Cardiac fibroblast (primary cell): ENCODE results near the gene LORICRIN.

ENCODE experiments used
- DNase-seq, 2 donors: peaks; one replicate each; pipeline versions ENCODE4 v3.0.0 to v3.0.0-alpha.2; 2010; ENCODE audit warnings: low read depth in 2 of 2
- H3K4me3 ChIP-seq, 2 donors: replicated peaks in 1 of 2; 1 replicate in 1 of 2; 2 replicates in 1 of 2; pipeline ENCODE4 v1.5.1; 2011; ENCODE audit warnings: low read depth in 2 of 2, low read length in 2 of 2, mild to moderate bottlenecking in 2 of 2, moderate library complexity in 1 of 2
- TF ChIP-seq, protein P1 (sequence below): IDR thresholded peaks from one replicate; pipeline ENCODE4 v1.5.1; 2011; ENCODE audit warnings: low read depth, mild to moderate bottlenecking, low read length, inconsistent platforms

LORICRIN gene

GRCh38 chr1:153292740-153293479, 33.4 kb downstream of the LORICRIN start:
- DNase-seq: no peak
- TF ChIP-seq, protein P1, sequence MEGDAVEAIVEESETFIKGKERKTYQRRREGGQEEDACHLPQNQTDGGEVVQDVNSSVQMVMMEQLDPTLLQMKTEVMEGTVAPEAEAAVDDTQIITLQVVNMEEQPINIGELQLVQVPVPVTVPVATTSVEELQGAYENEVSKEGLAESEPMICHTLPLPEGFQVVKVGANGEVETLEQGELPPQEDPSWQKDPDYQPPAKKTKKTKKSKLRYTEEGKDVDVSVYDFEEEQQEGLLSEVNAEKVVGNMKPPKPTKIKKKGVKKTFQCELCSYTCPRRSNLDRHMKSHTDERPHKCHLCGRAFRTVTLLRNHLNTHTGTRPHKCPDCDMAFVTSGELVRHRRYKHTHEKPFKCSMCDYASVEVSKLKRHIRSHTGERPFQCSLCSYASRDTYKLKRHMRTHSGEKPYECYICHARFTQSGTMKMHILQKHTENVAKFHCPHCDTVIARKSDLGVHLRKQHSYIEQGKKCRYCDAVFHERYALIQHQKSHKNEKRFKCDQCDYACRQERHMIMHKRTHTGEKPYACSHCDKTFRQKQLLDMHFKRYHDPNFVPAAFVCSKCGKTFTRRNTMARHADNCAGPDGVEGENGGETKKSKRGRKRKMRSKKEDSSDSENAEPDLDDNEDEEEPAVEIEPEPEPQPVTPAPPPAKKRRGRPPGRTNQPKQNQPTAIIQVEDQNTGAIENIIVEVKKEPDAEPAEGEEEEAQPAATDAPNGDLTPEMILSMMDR: no peak
- no peak overlapping the region for H3K4me3 ChIP-seq

DNA sequence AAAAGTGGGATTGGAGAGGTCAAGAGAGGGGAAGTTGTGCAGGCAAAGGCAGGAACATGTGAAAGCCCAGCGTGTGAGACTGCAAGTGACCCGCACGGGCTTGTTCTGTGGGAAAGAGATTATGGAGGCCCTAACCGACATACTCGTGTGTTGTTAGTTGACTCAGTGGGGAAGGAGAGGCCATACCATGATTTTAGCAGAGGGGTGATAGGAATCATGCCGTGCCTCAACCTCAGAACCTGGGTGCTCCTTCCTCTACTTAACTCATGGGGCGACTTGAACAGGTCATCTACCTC, 33.9 kb downstream of the LORICRIN start:
- no peak overlapping the region for H3K4me3 ChIP-seq

GRCh38 chr1:153293851-153294250, 34.4 kb downstream of the LORICRIN start:
- TF ChIP-seq, protein P1: no peak
- no peak overlapping the region for H3K4me3 ChIP-seq
- DNase-seq: no peak

More for the DNA sequence above, 33.9 kb downstream of the LORICRIN start:
- TF ChIP-seq, protein P1: no peak
- no peak for DNase-seq

GRCh38 chr1:153302308-153302707, 42.8 kb downstream of the LORICRIN start:
- no peak overlapping the region for H3K4me3 ChIP-seq
- no peak for DNase-seq

GRCh38 chr1:153305682-153306081, 46.2 kb downstream of the LORICRIN start:
- DNase-seq: no peak
- TF ChIP-seq, protein P1: no peak
- no peak overlapping the region for H3K4me3 ChIP-seq

More at GRCh38 chr1:153302308-153302707, 42.8 kb downstream of the LORICRIN start:
- TF ChIP-seq, protein P1: no peak

DNA sequence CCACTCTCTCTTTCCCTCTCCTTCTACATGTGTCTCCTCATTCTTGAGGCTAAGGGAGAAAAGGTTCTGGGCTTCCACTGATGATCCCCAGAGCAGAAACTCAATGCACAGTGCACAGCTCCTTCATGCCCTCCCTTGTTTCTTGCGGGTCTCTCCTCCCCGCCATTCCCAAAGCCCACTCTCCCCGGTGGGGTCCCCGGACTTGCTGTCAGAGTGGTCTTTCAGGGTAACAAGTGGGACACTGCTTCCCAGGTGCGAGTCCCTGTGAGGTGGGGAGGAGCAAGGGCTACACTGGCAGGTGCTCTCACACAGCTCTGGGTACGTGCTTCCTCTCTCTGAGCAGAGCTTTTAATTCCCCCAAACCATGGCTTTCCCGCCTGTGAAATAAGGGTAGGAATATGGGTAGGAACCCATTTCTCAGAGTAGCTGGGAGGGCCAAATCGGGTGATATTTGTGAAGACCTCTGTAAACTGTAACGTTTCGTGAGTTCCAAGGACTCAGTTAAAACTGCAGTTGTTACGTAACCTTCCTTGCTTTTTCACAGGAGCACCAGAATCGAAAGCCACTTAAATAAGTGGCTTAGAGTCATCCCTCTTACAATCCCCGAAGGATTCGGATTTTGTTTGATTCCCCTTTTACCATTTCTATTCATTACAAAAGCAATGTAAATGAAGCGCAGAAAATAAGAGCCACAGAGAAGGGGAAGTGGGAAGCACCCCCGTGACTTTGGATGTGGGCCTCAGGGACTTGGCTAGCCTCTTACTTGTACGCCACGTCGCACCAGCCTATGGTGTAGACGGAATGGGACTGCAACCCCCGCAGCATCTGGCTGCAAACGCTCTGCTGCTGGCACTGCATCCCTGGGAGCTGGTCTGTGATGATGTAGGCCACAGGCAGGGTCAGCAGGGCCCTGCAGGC, 47.1 kb downstream of the LORICRIN start:
- H3K4me3 ChIP-seq: no peak overlapping the region
- no peak for DNase-seq
- TF ChIP-seq, protein P1: no peak
